Parathyroid adenoma (tissue), 2 donors: ENCODE data around the gene ADAM12.

Experiments used
- H2AFZ ChIP-seq: fragments of 300-600 bp; sonication (generic); one replicate; pipeline ENCODE4 v1.7.0; 2017; ENCODE audit warnings: antibody characterized with exemption, mild to moderate bottlenecking
- H3K27ac ChIP-seq: fragments of 300-600 bp; sonication (generic); one replicate; pipeline ENCODE4 v1.7.0; 2017
- H3K27me3 ChIP-seq: fragments of 300-600 bp; sonication (generic); one replicate; pipeline ENCODE4 v1.7.0; 2017; ENCODE audit warnings: low read length; ENCODE audit not compliant: control insufficient read depth, insufficient read depth
- H3K36me3 ChIP-seq: fragments of 300-600 bp; sonication (generic); one replicate; pipeline ENCODE4 v1.7.0; 2017; ENCODE audit warnings: low read length; ENCODE audit not compliant: control insufficient read depth, insufficient read depth
- H3K4me1 ChIP-seq: fragments of 300-600 bp; sonication (generic); one replicate; pipeline ENCODE4 v1.7.0; 2017; ENCODE audit warnings: control low read depth
- H3K4me2 ChIP-seq: fragments of 300-600 bp; sonication (generic); one replicate; pipeline ENCODE4 v1.7.0; 2017; ENCODE audit warnings: low read length
- H3K4me3 ChIP-seq: fragments of 300-600 bp; sonication (generic); one replicate; pipeline ENCODE4 v1.7.0; 2017; ENCODE audit warnings: low read depth, low read length
- H3K79me2 ChIP-seq: fragments of 300-600 bp; sonication (generic); one replicate; pipeline ENCODE4 v1.7.0; 2017; ENCODE audit warnings: control low read depth
- H3K9ac ChIP-seq: fragments of 300-600 bp; sonication (generic); one replicate; pipeline ENCODE4 v1.7.0; 2017; ENCODE audit warnings: mild to moderate bottlenecking
- H3K9me3 ChIP-seq: fragments of 300-600 bp; sonication (generic); one replicate; pipeline ENCODE4 v1.7.0; 2017; ENCODE audit warnings: low read length; ENCODE audit not compliant: control insufficient read depth
- TF ChIP-seq, protein P1 (sequence below): fragments of 300-600 bp; sonication (generic); IDR thresholded peaks from one replicate; pipeline ENCODE4 v1.7.0; 2017; ENCODE audit warnings: antibody characterized with exemption, mild to moderate bottlenecking
- donor health status: primary hyperparathyroidism.

Gene ADAM12

DNA sequence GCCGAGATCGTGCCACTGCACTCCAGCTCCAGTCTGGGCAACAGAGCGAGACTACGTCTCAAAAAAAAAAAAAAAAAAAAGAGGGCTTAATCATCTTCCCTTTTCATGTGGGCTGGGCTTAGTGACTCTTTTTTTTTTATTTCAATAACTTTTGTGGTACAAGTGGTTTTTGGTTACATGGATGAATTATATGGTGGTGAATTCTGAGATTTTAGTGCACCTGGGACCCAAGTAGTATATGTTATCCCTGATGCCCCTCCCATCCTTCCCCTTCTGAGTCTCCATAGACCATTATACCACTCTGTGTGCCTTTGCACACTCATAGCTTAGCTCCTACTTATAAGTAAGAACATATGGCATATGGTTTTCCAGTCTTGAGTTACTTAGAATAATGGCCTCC is 4.8 kb upstream of the ADAM12 start:
- Histone ChIP-seq H3K36me3 (no peaks in the 10 kb centered on the region), H3K27me3 (no peaks in the 10 kb centered on the region), H3K4me2 (no peak overlapping the region), H2AFZ (no peak overlapping the region), H3K9me3 (no peaks in the 10 kb centered on the region), H3K9ac (no peak overlapping the region), H3K4me1 (no peaks in the 10 kb centered on the region), H3K79me2 (no peaks in the 10 kb centered on the region), H3K27ac (no peak overlapping the region), H3K4me3 (no peak overlapping the region)
- TF ChIP-seq, protein P1, sequence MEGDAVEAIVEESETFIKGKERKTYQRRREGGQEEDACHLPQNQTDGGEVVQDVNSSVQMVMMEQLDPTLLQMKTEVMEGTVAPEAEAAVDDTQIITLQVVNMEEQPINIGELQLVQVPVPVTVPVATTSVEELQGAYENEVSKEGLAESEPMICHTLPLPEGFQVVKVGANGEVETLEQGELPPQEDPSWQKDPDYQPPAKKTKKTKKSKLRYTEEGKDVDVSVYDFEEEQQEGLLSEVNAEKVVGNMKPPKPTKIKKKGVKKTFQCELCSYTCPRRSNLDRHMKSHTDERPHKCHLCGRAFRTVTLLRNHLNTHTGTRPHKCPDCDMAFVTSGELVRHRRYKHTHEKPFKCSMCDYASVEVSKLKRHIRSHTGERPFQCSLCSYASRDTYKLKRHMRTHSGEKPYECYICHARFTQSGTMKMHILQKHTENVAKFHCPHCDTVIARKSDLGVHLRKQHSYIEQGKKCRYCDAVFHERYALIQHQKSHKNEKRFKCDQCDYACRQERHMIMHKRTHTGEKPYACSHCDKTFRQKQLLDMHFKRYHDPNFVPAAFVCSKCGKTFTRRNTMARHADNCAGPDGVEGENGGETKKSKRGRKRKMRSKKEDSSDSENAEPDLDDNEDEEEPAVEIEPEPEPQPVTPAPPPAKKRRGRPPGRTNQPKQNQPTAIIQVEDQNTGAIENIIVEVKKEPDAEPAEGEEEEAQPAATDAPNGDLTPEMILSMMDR = no peak

DNA sequence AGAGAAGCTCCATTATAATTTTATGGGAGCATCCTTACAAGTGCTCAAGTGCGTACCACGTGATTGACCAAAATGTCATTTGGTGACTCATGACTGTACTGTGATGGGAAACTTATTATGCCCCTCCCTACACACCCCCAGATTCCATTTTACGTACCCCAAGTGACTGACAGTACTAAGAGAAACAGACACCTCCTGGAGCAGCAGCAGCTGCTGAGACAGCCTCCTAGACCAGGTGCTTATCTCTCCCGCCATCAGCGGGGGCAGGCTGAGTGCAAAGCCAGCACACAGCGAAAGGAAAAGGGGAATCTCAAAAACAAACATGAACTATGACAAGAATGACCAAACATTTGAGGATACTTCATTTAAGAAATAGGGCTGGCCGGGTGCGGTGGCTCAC is 4.2 kb upstream of the ADAM12 start:
- TF ChIP-seq, protein P1 = no peak
- Histone ChIP-seq H3K9me3 (no peaks in the 10 kb centered on the region), H3K4me2 (no peak overlapping the region), H3K4me1 (no peaks in the 10 kb centered on the region), H3K27ac (no peak overlapping the region), H3K36me3 (no peaks in the 10 kb centered on the region), H3K9ac (no peak overlapping the region), H3K79me2 (no peaks in the 10 kb centered on the region), H2AFZ (no peak overlapping the region), H3K27me3 (no peaks in the 10 kb centered on the region), H3K4me3 (no peak overlapping the region)

DNA sequence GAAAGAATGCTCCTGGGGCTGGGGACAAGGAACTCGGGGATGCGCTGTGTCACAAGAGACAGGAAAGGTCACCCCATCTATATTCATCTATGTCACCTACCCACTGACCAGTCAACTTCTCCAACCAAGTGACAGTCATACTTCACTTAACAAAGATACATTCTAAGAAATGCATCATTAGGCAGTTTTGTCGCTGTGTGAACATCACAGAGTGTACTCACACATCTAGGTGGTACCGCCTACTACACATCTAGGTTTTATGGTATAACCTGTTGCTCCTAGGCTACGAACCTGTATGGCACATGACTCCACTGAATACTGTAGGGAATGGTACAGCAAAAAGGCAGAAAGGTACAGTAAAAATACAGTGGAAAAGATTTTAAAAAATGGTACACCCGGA is 3.8 kb upstream of the ADAM12 start:
- H3K27me3 ChIP-seq = no peaks in the 10 kb centered on the region
- H3K9me3 ChIP-seq = no peaks in the 10 kb centered on the region
- H3K9ac ChIP-seq = no peak overlapping the region
- H3K4me1 ChIP-seq = no peaks in the 10 kb centered on the region
- H3K79me2 ChIP-seq = no peaks in the 10 kb centered on the region
- TF ChIP-seq, protein P1 = no peak
- H3K4me3 ChIP-seq = no peak overlapping the region
- H3K27ac ChIP-seq = no peak overlapping the region
- H3K36me3 ChIP-seq = no peaks in the 10 kb centered on the region
- H3K4me2 ChIP-seq = no peak overlapping the region
- no peak overlapping the region for H2AFZ ChIP-seq

DNA sequence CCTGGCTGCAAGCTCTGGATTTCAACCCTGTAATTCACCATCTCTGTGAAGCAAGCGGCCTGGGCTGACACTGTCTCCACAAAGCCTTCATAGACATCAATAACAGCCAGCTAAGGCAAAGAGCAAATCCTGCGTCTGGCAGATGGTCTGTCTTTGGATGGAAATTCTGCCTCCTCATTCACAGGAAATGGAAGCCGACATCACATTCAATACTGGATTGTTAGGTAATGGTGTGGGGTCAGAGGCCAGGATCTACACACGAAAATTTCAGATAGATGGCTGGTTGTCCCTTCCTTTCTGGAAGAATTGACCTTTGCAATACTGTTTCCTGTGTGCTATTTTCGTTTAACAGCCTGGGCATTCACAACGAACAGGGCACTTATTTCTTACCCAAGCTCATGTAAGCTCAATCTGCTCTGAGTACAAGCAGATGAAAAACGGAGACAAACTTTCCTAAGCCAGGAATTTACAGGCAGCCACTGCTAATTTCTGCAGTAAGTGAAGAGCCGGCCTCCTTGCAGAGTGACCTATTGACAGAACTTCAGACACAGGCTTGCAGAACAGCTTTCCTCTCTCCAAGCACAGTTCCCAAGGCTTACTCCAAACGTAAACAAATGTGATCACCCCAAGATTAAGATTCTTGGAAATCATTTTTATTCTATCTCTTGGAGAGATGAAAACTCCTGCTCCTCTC is 3.1 kb upstream of the ADAM12 start:
- Histone ChIP-seq H3K9ac (no peak overlapping the region), H3K27me3 (no peaks in the 10 kb centered on the region), H2AFZ (no peak overlapping the region), H3K4me1 (no peaks in the 10 kb centered on the region), H3K79me2 (no peaks in the 10 kb centered on the region), H3K27ac (no peak overlapping the region), H3K9me3 (no peaks in the 10 kb centered on the region), H3K36me3 (no peaks in the 10 kb centered on the region), H3K4me2 (no peak overlapping the region), H3K4me3 (no peak overlapping the region)
- TF ChIP-seq, protein P1 = no peak

DNA sequence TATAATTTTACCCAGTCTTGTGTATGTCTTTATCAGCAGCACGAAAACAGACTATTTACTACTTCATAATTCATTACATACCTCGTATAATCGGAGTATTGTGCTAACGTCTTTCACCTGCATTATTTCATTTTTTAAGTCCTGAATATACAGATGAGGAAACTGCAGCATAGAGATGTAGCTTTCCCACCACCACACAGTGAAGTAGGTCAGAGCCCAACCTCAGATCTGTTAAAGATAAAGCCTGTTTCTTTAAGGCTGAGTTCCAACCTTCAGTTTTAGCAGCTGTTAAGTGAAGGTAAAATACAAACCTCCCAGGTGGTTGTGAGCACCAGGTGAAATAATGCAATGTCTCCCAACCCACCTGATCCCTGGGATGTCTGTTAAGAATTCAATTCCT is 2.0 kb upstream of the ADAM12 start:
- Histone ChIP-seq H3K27ac (no peak overlapping the region), H3K79me2 (no peaks in the 10 kb centered on the region), H3K9ac (no peak overlapping the region), H3K9me3 (no peaks in the 10 kb centered on the region), H3K4me1 (no peaks in the 10 kb centered on the region), H3K4me3 (no peak overlapping the region), H3K4me2 (no peak overlapping the region), H3K27me3 (no peaks in the 10 kb centered on the region), H3K36me3 (no peaks in the 10 kb centered on the region), H2AFZ (no peak overlapping the region)
- TF ChIP-seq, protein P1 = no peak
